HG03558 (cell line): Measurements from ENCODE around the gene PC.
"Not testable (repeated sequence)": the region's sequence is repeated elsewhere in the genome, so short reads cannot be mapped to it uniquely, and the experiment has no call there.

Source experiments
- ATAC-seq: cut with Tn5 transposase; IDR thresholded peaks from one replicate; pipeline ENCODE4 v1.9.1; 2021; ENCODE audit warnings: moderate number of reproducible peaks; ENCODE audit not compliant: unreplicated experiment; ENCODE audit errors: extremely low read depth

PC gene

GRCh38 chr11:66958232-66958955, at the start of gene PC:
Gene PC (minus strand): TSS chr11:66958383. CDS start chr11:66872159, 86,224 bp downstream.
- ATAC-seq: peak; percentile 77

DNA sequence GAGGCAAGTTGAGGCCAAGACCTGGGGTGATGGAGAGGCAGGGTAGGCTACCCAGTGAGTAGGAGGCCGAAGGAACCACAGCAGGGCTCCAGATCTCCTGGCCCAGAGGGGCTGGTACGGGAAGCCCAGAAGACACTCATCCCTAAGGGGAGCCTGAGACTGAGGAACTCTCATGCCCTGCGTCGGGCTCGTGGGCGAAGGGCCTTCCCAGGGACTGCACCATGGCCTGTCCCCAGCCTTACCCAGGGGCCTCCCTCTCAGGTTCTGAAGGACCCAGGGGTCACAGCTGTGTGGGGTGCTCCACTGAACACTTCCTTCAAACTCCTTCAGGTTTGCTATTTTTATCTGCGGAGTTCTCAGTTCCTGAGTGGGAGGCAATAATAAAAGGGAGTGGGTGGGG, 48.9 kb upstream of the PC start:
- no peak for ATAC-seq

DNA sequence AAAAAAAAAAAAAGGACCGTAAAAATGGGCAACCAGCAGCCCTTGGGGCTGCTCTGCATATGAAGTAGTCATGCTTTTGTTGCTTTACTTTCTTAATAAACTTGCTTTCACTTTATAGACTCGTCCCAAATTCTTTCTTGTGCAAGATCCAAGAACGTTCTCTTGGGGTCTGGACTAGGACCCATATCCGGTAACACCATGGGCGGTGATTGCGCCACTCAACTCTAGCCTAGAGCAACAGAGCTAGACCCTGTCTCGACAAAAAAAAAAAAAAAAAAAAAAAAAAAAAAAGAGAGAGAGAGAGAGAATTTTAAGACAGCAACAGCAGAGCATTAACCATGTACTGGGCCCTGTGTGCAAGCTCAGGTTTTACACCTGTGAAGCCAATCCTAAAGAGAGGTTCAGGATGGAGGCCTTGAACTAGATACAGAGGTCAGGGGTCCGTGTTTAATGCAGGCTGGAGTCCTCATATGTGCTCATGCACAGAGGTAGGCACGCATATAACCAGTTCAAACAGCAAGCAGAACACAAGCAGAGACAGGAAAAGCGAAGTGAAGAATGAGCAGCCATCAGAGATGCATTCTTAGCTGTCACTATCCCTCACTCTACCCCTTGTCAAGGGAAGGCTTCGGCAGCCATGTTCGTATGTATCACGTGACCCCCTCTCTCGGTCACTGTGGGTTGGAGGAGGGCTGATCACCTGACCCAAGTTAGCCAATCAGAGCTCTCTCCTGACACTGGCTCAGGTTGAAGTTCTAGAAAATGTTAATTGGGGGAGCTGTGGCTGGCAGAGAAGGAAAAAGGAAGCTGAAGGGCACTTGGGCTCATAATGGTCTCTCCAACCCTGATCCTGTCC, 48.1 kb upstream of the PC start:
- no peak for ATAC-seq

DNA sequence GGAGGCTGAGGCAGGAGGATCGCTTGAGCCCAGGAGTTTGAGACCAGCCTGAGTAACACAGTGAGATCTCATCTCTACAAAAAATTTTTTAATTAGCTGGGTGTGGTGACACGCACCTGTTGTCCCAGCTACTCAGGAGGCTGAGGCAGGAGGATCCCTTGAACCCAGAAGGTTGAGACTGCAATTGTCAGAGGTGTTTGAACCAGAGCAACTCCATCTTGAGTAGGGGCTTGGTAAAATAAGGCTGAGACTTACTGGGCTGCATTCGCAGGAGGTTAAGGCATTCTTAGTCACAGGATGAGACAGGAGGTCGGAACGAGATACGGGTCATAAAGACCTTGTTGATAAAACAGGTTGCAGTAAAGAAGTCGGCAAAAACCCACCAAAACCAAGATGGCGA, 47.0 kb upstream of the PC start:
- not testable (repeated sequence) for ATAC-seq

GRCh38 chr11:67002921-67003411, 44.8 kb upstream of the PC start:
- ATAC-seq: no peak

DNA sequence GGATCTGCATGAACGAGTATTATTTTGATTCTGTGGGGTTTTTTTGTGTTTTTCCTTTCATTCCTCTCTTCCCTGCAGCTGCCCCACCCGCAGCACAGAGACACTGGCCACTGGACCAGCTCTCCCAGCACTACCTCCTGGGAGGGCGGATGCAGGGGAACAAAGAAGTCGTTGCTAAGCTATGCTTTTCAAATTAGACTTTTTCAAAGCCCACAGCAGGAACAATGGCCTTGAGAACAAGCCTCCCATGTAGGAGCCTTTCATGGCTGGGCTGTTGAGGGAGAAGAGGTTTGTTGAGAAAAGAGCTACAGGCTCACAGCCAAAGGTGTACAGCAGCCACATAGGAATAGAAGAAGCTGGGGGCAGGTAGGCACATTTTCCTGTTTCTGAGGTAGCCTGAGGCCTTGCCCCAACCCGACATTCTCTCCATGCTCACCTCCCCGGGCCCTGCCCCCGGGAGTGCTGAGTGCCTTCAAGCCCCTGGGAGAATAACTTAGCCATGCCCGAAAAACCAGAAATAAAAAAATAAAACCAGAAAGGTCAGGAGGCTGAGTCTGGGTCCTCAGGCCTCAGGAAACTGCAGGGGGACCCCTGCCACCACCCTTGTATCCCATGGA, 44.2 kb upstream of the PC start:
- no peak for ATAC-seq

DNA sequence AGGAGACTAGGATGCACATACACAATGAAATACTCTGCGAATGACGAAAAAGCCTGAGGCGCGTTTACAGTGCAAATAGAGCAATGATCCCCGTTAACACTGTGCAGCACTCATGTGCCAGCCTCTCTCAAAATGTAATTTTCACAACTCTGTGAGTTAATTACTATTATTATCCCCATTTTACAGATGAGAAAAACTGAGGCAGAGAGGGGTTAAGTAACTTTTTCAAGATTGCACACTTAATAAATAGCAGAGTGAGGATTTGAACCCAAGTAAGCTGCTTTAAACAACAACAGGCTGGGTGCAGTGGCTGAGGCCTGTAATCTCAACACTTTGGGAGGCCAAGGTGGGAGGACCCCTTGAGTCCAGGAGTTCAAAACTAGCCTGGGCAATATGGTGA, 43.1 kb upstream of the PC start:
- no peak for ATAC-seq

DNA sequence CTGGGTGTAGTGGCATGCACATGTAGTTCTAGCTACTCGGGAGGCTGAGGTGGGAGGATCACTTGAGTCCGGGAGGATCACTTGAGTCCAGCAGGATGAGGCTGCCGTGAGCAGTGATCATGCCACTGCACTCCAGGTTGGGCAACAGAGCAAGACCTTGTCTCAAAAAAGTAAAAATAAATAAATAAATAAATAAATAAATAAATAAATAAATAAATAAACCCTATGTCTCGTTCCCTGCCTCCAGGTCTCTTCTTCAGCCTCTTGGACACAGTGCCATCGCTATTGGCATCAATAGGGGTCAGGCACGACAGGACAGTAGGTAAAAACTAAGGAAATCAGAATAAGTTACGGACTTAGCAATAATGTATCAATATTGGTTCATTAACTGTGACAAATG, 41.4 kb upstream of the PC start:
- ATAC-seq: no peak

DNA sequence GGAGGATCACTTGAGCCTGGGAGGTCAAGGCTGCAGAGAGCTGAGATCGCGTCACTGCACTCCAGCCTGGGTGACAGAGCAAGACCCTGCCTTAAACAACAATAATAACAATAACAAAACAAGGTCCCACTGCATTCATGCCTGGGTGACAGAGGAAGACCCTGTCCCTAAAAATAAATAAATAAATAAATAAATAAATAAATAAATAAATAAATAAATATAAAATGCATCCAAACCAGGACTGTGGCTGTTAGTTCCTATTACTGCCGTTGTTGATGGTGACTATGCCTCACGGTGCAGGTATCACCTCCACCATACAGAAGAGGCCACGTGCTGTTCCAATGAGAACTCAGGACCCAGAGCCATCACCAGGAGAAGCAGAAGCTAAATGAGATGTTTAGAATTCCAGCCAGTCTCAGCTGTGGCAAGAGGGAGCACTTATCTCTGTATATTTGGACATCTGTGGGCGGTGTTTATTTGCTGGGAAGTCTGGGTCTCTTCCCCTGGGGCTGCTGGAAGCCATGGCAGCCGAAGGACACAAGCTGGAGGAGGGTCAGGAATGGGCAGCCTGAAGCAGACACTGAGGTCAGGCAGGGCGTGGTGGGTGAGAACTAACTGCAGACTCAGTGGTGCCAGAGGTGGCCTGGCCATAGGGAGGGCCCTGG, 38.6 kb upstream of the PC start:
- ATAC-seq: no peak

- no peak for ATAC-seq
These were observed 33.9 kb upstream of the PC start for GRCh38 chr11:66992041-66992440.

DNA sequence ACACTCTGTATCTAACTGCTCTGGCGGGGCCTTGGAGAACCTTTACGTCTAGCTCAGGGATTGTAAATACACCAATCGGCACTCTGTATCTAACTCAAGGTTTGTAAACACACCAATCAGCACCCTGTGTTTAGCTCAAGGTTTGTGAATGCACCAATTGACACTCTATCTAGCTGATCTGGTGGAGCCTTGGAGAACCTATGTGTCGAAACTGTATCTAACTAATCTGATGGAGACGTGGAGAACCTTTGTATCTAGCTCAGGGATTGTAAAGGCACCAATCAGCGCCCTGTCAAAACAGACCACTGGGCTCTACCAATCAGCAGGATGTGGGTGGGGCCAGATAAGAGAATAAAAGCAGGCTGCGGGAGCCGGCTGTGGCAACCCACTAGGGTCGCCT, 31.2 kb upstream of the PC start:
- not testable (repeated sequence) for ATAC-seq

DNA sequence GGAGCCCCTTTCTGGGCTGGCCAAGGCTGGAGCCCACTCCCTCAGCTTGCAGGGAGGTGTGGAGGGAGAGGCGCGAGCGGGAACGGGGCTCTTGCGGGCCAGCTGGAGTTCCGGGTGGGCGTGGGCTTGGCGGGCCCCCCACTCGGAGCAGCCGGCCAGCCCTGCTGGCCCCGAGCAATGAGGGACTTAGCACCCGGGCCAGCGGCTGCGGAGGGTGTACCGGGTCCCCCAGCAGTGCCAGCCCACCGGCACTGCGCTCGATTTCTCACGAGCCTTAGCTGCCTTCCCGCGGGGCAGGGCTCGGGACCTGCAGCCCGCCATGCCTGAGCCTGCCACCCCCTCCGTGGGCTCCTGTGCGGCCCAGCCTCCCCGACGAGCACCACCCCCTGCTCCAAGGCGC, 30.6 kb upstream of the PC start:
- ATAC-seq: not testable (repeated sequence)

DNA sequence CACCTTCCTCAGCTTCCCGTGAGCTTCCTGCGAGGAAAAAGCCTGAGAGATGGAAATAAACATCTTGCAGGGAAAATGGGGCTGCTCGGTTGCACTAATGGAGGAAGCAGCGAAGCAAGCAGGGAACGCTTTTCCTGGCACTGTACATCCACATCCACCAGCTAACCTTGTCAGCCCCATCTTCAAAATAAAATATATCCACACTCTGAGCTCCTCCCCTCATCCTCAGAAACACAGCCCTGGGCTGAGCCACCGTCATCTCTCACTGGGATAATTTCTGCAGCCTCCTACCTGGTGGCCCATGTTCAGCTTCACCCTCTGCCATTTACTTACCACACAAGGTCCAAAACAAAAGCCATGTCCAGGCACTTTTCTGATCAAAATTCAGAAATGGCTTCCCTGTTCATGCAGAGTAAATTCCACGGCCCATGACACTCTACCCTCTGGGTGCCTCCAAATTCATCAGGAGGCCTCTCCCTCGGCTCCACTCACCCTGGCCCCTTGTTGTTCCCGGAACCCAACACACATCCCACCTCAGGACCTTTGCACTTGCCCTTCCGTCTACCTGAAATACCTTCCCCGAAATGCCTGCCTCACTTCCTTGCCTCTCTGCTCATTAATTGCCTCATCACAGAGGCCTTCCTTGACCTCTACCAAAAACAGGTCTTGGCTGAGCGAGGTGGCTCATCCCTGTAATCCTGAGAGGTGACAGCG, 29.9 kb upstream of the PC start:
- ATAC-seq: no peak

DNA sequence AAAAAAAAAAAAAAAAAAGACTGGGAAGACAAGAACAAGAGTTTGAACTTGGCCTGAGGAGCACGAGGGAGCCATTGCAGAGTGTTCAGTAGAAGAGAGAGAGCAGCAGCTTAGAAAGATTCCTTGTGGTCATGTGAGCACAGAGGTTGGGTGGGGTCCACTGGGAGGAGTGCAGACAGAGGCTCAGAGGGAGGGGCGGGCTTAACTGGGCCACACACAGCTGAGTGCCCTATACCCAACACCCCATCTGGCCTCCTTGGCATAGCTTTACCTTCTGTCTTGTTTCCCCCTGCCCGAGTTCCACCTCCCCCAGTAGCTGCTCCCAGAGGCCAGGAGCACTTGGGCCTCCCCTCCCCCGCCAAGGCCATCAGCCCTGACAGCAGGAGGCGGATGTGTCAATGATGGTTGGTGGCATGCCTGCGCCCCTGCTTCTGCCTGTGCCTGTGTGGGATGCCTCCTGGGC, 29.0 kb upstream of the PC start:
- no peak for ATAC-seq

DNA sequence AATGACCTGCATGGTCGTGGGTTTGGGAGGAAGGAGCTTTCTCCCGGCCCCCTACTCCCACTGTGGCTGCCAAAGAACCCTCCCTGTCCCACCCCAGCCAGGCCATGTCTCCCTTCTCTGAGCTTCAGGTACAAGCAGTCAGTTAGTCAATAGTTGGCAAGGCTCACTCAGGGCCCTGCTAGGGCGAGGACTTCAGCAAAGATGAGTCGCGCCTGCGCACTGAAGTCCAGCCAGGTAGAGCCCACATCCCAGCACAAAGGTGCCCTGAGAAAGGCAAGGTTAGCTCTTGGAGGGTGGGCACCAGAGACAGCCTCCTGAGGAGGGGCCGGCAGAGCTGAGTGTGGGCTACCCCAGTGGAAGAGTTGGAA, 28.0 kb upstream of the PC start:
- no peak for ATAC-seq

GRCh38 chr11:66985508-66986177, 27.5 kb upstream of the PC start:
- no peak for ATAC-seq

DNA sequence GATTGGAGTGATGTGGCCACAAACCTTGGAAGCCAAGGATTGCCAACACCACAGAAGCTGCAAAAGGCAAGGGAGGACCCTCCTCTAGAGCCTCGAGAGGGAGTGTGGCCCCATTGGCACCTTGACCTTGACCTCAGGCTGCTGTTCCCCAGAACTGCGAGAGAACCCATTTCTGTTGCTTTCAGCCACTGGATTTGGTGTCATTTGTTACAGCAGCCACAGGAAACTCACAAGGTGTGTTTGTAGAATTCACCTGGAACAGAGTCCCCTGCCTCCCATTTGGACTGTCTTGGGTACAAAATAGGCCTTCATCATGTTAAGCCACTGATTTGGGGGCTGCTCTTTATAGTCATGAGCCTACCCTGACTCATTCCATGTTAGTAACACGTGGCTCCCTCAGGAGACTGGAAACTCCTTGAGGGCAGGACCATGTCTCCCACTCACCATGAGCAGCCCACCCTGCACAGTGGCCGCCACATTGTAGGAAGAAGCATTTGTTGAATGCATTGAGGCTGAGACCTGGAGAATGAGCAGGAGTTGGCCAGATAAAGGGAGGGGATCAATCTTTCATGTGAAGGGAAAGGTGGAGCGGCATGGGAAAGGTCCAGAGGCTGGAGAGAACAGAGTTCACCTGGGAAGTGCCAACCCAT, 25.2 kb upstream of the PC start:
- no peak for ATAC-seq

GRCh38 chr11:66981976-66982578, 23.9 kb upstream of the PC start:
- no peak for ATAC-seq
